Thyroid gland (tissue), 4 donors: ENCODE data around the gene POU2F2. TPM values are rescaled to one million over a fixed set of nuclear protein-coding genes. Genes with fewer than 3 reads are reported as not detected.

ENCODE experiments used
- DNase-seq, 2 donors: peaks; one replicate each; pipeline ENCODE4 v3.0.0-alpha.2; 2019
- H3K27ac ChIP-seq, 3 donors: fragments of 200-600 bp; sonication (generic); 1 replicate in 2 of 3; 2 replicates in 1 of 3; pipeline ENCODE4 v1.5.1; 2016 to 2019; ENCODE audit warnings: mild to moderate bottlenecking in 1 of 3, moderate library complexity in 1 of 3
- H3K27me3 ChIP-seq: fragments of 200-600 bp; sonication (generic); one replicate; pipeline ENCODE4 v1.5.1; 2019
- H3K36me3 ChIP-seq, 2 donors: fragments of 200-600 bp; sonication (generic); one replicate each; pipeline ENCODE4 v1.5.1; 2016 to 2019
- H3K4me1 ChIP-seq, 2 donors: fragments of 200-600 bp; sonication (generic); one replicate each; pipeline ENCODE4 v1.5.1; 2017 to 2019
- H3K4me3 ChIP-seq, 3 donors: fragments of 200-600 bp; sonication (generic); replicated peaks in 1 of 3; 1 replicate in 2 of 3; 2 replicates in 1 of 3; pipeline ENCODE4 v1.5.1; 2016; ENCODE audit warnings: mild to moderate bottlenecking in 1 of 3
- H3K9me3 ChIP-seq: fragments of 200-600 bp; sonication (generic); one replicate; pipeline ENCODE4 v1.5.1; 2017
- CTCF ChIP-seq, 6 experiments: fragments of 200-600 bp in 3 of 6; fragments of 450-650 bp in 3 of 6; sonication (generic) in 3 of 6; IDR thresholded peaks; one replicate each; pipeline ENCODE4 v1.5.1; 2016 to 2019; ENCODE audit warnings: antibody characterized with exemption in 6 of 6, mild to moderate bottlenecking in 2 of 6, inconsistent platforms in 1 of 6, moderate library complexity in 1 of 6
- POLR2A ChIP-seq, 2 donors: fragments of 450-650 bp; IDR thresholded peaks; one replicate each; pipeline ENCODE4 v1.6.1; 2017; ENCODE audit warnings: antibody characterized with exemption in 2 of 2, mild to moderate bottlenecking in 2 of 2, moderate library complexity in 1 of 2
- WGBS, 2 donors: methylation state at CpG; one replicate each; pipeline ENCODE4 v1.1.5; 2017; 5-methylcytosine and 5-hydroxymethylcytosine counted together
- intact Hi-C: fragments of 100-400 bp; cut with DNase I; formaldehyde crosslinking; loops from one replicate; pipeline ENCODE4 v1.15.1; 2023
- total RNA-seq, 4 donors: library from RNA; depleted of rRNA; stranded (reverse); fragments of >200 nt; gene quantifications; one replicate each; pipeline ENCODE4 v1.2.3, GENCODE V29; 2016

Gene POU2F2
- total RNA-seq, 4 donors from 2014 or later = 0.11 to 0.49 (median 0.15) TPM

GRCh38 chr19:42075616-42076379, 56.4 kb downstream of the POU2F2 start, which contains the start of gene ZNF574:
TSS of gene ZNF574 (plus strand) at chr19:42076166. CDS start at chr19:42078607, 2,441 bp downstream.
- peaks cover 21 to 24% of the 10 kb centered on the region in 2 donors for H3K36me3 ChIP-seq
- intact Hi-C loops = no loop called here
- TF ChIP-seq CTCF (IDR thresholded peaks at IDR 0.05) (no peak), POLR2A (IDR thresholded peaks at IDR 0.05) (peak; percentile 65 to 94)

GRCh38 chr19:42075364-42075615, 57.0 kb downstream of the POU2F2 start:
- 0 to 8% methylated on average over 3 of the region's 3 CpGs for WGBS, 2 donors
- peaks cover 20 to 21% of the 10 kb centered on the region in 2 donors for H3K4me1 ChIP-seq
- no peaks in the 10 kb centered on the region for H3K9me3 ChIP-seq
- peak overlapping the region; percentile 51 to 70 (median 69) for H3K4me3 ChIP-seq
- TF ChIP-seq CTCF (IDR thresholded peaks at IDR 0.05) (no peak), POLR2A (IDR thresholded peaks at IDR 0.05) (no peak)
- no peak for DNase-seq
- H3K27ac ChIP-seq = peak overlapping the region; percentile 89 to 99 (median 98)
- H3K36me3 ChIP-seq = peaks cover 16 to 19% of the 10 kb centered on the region in 2 donors
- no peaks in the 10 kb centered on the region for H3K27me3 ChIP-seq
- intact Hi-C loops = no loop called here

More at GRCh38 chr19:42075616-42076379, 56.4 kb downstream of the POU2F2 start, which contains the start of gene ZNF574:
- peak; percentile 98 to 99 for DNase-seq
- Histone ChIP-seq H3K27me3 (no peaks in the 10 kb centered on the region), H3K9me3 (no peaks in the 10 kb centered on the region), H3K4me1 (peaks cover 15 to 21% of the 10 kb centered on the region in 2 donors), H3K27ac (peak within 1 kb of the TSS; percentile 89 to 99 (median 98)), H3K4me3 (peak within 1 kb of the TSS; percentile 69 to 89 (median 75))
- 1% methylated on average over 26 to 48 of the region's 80 CpGs for WGBS, 2 donors

- intact Hi-C loops = no loop called here
- Histone ChIP-seq H3K4me1 (peaks cover 23 to 25% of the 10 kb centered on the region in 2 donors), H3K36me3 (peaks cover 11 to 14% of the 10 kb centered on the region in 2 donors), H3K9me3 (no peaks in the 10 kb centered on the region), H3K27me3 (no peaks in the 10 kb centered on the region), H3K27ac (peak overlapping the region; percentile 89 to 99 (median 98)), H3K4me3 (peak overlapping the region; percentile 51 to 70 (median 69))
- no peak for TF ChIP-seq CTCF (IDR thresholded peaks at IDR 0.05)
- TF ChIP-seq POLR2A (IDR thresholded peaks at IDR 0.05) = no peak
- DNase-seq = peak; percentile 8 to 23
- WGBS, 2 donors = 62 to 65% methylated on average over 27 of the region's 27 CpGs
Measured at GRCh38 chr19:42074513-42075363, 57.5 kb downstream of the POU2F2 start.

GRCh38 chr19:42071247-42071646, 61.0 kb downstream of the POU2F2 start:
- Histone ChIP-seq H3K4me3 (no peak overlapping the region), H3K36me3 (no peaks in the 10 kb centered on the region), H3K27ac (no peak overlapping the region), H3K9me3 (no peaks in the 10 kb centered on the region), H3K27me3 (no peaks in the 10 kb centered on the region), H3K4me1 (peaks cover 16 to 18% of the 10 kb centered on the region in 2 donors)
- intact Hi-C loops = no loop called here
- TF ChIP-seq CTCF (IDR thresholded peaks at IDR 0.05) = no peak
- no peak for TF ChIP-seq POLR2A (IDR thresholded peaks at IDR 0.05)
- 92 to 96% methylated on average over 12 of the region's 12 CpGs for WGBS, 2 donors
- DNase-seq = no peak
